Measurements from ENCODE around the gene ZNRF2. TPM values are rescaled to one million over a fixed set of nuclear protein-coding genes. Genes with fewer than 3 reads are reported as not detected.

ZNRF2 gene
- total RNA-seq, 1 experiment from 2014 or later: 22.1 TPM

DNA sequence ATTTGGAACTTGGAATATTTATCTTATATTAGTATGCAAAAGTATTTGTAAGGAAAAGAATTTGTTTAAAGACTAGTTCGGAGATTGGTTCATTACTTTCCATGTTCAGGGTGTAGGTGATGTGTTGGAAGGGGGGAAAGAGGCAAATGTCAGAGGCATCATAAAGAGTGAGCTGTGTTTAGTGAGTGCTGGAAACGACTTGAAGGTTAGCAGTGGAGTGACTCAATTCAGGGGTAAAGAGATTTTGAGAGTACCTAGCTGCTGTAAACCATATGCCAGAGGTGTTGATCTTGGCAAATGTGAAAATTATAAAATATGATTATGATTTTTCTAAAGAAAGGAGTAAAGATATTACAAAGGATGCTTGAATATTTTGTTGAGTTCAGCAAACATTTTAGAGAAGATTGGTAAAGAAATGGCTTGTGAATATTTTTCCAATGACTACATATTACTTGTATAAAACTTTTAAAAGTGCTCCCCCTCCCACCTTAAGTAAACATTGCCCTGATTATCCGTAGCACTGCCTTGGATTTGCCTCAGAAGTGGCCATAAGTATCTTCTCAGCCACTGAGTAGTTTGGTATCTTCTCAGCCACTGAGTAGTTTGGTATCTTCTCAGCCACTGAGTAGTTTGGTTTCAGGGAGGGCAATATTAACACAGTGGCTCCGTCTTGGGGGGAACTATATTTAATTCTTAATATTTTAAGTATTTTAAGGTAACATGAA is 51.5 kb downstream of the ZNRF2 start:
- ChIA-PET CTCF (no interaction called here), POLR2A (interaction anchor here (0.6 kb wide), 2 partner anchors 10 to 534 kb away, joined by 3 to 14 read pairs; no protein-coding TSS in a partner anchor)
- intact Hi-C loops (cut with micrococcal nuclease; ENCODE audit: unreplicated experiment): no loop called here
- no peak; the same call in 1 of the 2 replicates for ATAC-seq
- BruUV-seq (replicated peaks): no TSS peak
- TF ChIP-seq, protein P1, sequence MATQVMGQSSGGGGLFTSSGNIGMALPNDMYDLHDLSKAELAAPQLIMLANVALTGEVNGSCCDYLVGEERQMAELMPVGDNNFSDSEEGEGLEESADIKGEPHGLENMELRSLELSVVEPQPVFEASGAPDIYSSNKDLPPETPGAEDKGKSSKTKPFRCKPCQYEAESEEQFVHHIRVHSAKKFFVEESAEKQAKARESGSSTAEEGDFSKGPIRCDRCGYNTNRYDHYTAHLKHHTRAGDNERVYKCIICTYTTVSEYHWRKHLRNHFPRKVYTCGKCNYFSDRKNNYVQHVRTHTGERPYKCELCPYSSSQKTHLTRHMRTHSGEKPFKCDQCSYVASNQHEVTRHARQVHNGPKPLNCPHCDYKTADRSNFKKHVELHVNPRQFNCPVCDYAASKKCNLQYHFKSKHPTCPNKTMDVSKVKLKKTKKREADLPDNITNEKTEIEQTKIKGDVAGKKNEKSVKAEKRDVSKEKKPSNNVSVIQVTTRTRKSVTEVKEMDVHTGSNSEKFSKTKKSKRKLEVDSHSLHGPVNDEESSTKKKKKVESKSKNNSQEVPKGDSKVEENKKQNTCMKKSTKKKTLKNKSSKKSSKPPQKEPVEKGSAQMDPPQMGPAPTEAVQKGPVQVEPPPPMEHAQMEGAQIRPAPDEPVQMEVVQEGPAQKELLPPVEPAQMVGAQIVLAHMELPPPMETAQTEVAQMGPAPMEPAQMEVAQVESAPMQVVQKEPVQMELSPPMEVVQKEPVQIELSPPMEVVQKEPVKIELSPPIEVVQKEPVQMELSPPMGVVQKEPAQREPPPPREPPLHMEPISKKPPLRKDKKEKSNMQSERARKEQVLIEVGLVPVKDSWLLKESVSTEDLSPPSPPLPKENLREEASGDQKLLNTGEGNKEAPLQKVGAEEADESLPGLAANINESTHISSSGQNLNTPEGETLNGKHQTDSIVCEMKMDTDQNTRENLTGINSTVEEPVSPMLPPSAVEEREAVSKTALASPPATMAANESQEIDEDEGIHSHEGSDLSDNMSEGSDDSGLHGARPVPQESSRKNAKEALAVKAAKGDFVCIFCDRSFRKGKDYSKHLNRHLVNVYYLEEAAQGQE (IDR thresholded peaks at IDR 0.05; ENCODE audit: insufficient read depth in 1 of 2, low read depth in 2 of 2, low read length in 1 of 2): no peak
- TF ChIP-seq POLR2AphosphoS5 (IDR thresholded peaks at IDR 0.05; ENCODE audit: low read depth, low read length) (no peak), SIN3A (IDR thresholded peaks at IDR 0.05; ENCODE audit: borderline replicate concordance, insufficient read depth, low read depth, low read length) (no peak)
- TF ChIP-seq, protein P2, sequence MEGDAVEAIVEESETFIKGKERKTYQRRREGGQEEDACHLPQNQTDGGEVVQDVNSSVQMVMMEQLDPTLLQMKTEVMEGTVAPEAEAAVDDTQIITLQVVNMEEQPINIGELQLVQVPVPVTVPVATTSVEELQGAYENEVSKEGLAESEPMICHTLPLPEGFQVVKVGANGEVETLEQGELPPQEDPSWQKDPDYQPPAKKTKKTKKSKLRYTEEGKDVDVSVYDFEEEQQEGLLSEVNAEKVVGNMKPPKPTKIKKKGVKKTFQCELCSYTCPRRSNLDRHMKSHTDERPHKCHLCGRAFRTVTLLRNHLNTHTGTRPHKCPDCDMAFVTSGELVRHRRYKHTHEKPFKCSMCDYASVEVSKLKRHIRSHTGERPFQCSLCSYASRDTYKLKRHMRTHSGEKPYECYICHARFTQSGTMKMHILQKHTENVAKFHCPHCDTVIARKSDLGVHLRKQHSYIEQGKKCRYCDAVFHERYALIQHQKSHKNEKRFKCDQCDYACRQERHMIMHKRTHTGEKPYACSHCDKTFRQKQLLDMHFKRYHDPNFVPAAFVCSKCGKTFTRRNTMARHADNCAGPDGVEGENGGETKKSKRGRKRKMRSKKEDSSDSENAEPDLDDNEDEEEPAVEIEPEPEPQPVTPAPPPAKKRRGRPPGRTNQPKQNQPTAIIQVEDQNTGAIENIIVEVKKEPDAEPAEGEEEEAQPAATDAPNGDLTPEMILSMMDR (IDR thresholded peaks at IDR 0.05): no peak
- no peaks in the 10 kb centered on the region for H3K36me3 ChIP-seq (ENCODE audit: control insufficient read depth, insufficient read depth, low read length)
- H3K4me3 ChIP-seq (ENCODE audit: low read depth in 2 of 2, low read length in 2 of 2): no peak overlapping the region
- in situ Hi-C loops (cut with HindIII; ENCODE audit: low pct_unique_long_range_greater_than_20kb, low sequenced_read_pairs): no loop called here
- no peak overlapping the region for H3K27ac ChIP-seq (ENCODE audit: low read length)
- H3K4me1 ChIP-seq (ENCODE audit: control insufficient read depth, insufficient read depth, low read length): peaks cover 7% of the 10 kb centered on the region
- no peak for DNase-seq (ENCODE audit: low read depth, low spot score)
- no peaks in the 10 kb centered on the region for H3K27me3 ChIP-seq (ENCODE audit: control insufficient read depth, insufficient read depth, low read length)
- no peaks in the 10 kb centered on the region for H3K9me3 ChIP-seq (ENCODE audit: control insufficient read depth, insufficient read depth, low read depth, low read length)

DNA sequence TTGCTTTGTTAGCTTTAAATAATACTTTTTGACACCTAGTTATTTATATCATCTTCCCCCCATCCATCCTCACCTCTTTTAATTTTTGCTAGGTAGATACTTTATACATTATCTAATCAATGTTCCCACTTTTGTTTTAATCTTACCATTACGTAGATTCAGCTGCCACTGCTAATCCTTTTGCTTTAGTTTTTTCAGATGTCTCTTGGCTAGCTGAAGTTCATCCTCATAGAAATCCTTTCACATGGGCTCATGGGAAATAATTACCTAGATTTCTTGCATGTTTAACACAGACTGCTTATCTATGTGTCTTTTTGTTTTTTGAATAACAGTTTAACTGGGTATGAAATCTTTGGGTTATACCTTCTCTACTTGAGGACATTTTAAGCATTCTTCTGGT is 60.1 kb downstream of the ZNRF2 start:
- Histone ChIP-seq H3K27ac (ENCODE audit: low read length) (no peak overlapping the region), H3K4me1 (ENCODE audit: control insufficient read depth, insufficient read depth, low read length) (peaks cover 28% of the 10 kb centered on the region), H3K36me3 (ENCODE audit: control insufficient read depth, insufficient read depth, low read length) (no peaks in the 10 kb centered on the region), H3K27me3 (ENCODE audit: control insufficient read depth, insufficient read depth, low read length) (no peaks in the 10 kb centered on the region), H3K4me3 (ENCODE audit: low read depth in 2 of 2, low read length in 2 of 2) (no peak overlapping the region), H3K9me3 (ENCODE audit: control insufficient read depth, insufficient read depth, low read depth, low read length) (no peaks in the 10 kb centered on the region)
- no TSS peak for BruUV-seq (replicated peaks)
- ATAC-seq (no peak), DNase-seq (ENCODE audit: low read depth, low spot score) (no peak)
- TF ChIP-seq, protein P1 (IDR thresholded peaks at IDR 0.05; ENCODE audit: insufficient read depth in 1 of 2, low read depth in 2 of 2, low read length in 1 of 2): no peak
- no peak for TF ChIP-seq SIN3A (IDR thresholded peaks at IDR 0.05; ENCODE audit: borderline replicate concordance, insufficient read depth, low read depth, low read length)
- no peak for TF ChIP-seq POLR2AphosphoS5 (IDR thresholded peaks at IDR 0.05; ENCODE audit: low read depth, low read length)
- TF ChIP-seq, protein P2 (IDR thresholded peaks at IDR 0.05): no peak
- intact Hi-C loops (cut with micrococcal nuclease; ENCODE audit: unreplicated experiment): no loop called here
- POLR2A ChIA-PET: interaction anchor here (0.6 kb wide), 1 partner anchor 51 kb away, joined by 3 read pairs; no protein-coding TSS in a partner anchor
- CTCF ChIA-PET: no interaction called here
- in situ Hi-C loops (cut with HindIII; ENCODE audit: low pct_unique_long_range_greater_than_20kb, low sequenced_read_pairs): no loop called here

All from Panc1 (cell line).